Hepatic stellate cell (primary cell): ENCODE results near the gene ZBTB49.
"Not testable (repeated sequence)": the region's sequence is repeated elsewhere in the genome, so short reads cannot be mapped to it uniquely, and the experiment has no call there.

Experiments
- DNase-seq: peaks from one replicate; pipeline ENCODE4 v3.0.0; 2011; ENCODE audit warnings: low spot score

Gene ZBTB49, protein sequence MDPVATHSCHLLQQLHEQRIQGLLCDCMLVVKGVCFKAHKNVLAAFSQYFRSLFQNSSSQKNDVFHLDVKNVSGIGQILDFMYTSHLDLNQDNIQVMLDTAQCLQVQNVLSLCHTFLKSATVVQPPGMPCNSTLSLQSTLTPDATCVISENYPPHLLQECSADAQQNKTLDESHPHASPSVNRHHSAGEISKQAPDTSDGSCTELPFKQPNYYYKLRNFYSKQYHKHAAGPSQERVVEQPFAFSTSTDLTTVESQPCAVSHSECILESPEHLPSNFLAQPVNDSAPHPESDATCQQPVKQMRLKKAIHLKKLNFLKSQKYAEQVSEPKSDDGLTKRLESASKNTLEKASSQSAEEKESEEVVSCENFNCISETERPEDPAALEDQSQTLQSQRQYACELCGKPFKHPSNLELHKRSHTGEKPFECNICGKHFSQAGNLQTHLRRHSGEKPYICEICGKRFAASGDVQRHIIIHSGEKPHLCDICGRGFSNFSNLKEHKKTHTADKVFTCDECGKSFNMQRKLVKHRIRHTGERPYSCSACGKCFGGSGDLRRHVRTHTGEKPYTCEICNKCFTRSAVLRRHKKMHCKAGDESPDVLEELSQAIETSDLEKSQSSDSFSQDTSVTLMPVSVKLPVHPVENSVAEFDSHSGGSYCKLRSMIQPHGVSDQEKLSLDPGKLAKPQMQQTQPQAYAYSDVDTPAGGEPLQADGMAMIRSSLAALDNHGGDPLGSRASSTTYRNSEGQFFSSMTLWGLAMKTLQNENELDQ

DNA sequence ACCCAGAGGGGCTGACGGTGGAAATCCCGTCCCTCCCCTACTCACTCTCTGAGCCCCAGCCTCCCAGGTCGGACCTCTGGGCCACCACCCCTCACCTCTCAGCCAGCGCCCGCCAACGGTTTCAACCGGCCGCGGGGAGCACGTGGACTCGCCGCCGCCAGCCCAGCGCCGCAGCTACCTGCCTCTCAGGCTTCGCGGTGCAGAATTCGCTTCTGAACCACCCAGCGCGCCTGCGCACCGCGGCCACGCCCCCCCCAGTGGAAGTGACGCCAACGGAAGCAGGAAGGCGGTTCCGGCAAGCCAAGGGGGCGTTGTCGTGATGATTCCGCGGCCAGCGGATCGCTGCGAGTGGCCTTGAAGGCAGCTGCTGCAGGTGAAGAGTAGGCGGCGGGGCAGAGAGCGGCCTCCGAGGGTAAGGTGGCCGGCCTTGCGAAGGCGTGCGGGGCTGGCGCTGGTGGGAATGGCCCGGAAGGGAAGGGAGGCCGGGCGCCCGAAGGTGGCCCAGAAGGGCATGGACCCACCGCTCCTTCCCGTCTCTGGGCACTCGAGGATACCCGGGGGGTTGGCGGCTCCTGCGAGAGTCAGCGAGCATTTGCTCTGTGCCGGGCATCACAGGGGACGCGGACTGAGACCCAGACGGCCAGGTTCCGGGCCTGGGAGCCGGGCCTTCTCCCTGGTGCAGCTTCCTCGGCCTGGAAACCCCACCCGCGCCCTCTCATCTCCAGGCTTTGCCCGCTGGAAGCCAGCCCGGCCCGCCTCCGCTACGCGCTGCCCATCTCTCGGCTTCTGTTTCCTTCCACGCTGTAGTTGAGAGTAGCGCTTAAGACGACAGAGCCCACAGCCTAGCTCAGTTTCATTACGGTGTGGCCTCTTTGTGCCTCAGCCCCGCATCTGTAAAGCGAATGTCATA, at the start of gene ZBTB49, which contains the start of gene LYAR:
ZBTB49 (plus strand) TSS at position 311 of the 910 bp plus-strand sequence. CDS start 9,695 bp downstream, outside the sequence.
LYAR (minus strand) TSS at position 214 of the 910 bp plus-strand sequence. CDS start 6,412 bp downstream, outside the sequence.
- peak; percentile 95 for DNase-seq

DNA sequence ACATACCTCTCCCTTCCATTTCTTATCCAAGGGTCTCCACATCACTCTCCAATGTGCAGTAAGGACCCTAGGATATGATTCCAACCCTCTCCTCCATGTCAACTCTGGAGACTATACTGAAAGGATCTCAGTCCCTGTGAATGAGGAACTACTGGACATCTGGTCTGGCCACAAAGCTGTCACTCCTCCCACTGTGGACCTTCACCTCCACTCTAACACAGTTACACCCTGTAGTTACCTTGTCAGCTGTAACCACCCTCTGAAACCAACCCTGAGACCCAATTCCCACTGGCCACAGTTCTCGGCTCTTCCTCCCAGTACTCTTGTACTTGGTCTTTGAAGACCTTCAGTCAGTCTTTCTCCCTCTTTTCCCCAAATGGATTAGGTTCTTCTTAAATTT, 44.9 kb upstream of the ZBTB49 start:
- DNase-seq = no peak

DNA sequence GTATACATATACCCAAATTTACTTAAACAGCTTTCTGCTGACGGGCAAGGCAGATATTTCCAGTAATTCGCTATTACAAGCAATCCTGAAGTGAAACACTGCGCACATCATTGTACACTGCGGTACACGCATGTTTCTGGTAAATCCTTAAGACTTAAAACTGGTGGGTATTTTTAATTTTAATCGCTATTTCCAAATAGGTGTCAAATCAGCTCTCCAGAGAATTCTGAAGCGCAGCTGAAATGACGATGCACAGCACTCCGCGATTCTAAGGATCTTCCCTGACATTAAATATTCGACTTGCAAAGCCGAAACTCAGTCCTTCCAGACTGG, 42.4 kb upstream of the ZBTB49 start:
- DNase-seq = no peak

DNA sequence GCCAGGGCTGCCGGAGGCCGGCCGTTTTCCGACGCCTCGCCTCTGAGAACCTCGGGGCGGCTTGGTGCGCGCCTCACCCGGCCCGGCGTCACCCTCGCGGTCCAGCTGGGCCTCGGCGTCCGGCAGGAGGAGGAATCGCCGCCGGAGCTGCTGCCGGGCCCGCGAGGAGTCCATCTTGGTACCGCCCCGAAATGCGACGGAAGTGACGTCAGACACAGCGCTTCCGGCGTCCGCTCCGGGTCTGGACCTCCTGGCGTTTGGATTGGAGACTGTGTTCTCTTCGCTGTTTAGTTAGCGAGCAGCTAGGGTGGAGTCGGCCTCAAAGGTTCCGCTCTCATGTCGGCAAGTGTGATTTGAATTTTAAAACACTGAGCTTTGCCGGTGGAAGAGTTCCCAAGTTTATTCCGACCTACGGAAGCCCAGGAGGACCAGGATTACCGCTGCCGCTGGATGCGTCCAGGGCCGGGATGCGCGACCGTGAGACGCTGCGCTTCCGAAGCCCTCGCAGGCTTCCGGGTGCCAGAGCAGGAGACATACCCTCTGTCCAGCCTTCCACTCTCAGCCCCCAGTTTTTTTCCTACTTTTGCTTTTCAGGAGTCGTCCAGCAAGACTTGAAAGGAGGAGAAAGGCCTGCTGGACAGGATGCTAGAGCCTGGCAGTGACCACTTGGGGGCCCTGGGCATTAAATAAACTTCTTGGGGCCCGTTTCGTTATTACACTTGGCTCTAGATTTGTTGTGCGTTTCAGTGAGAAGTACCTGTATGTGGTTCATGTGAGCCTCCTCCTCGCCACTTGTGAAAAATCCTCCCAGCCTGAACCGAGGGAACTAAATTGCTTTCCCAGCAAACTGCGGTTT, 41.8 kb upstream of the ZBTB49 start, which contains the start of gene TMEM128:
TMEM128 (minus strand) TSS at position 195 of the 856 bp plus-strand sequence; CDS start at position 174, 21 bp downstream.
- DNase-seq = peak; percentile 95

DNA sequence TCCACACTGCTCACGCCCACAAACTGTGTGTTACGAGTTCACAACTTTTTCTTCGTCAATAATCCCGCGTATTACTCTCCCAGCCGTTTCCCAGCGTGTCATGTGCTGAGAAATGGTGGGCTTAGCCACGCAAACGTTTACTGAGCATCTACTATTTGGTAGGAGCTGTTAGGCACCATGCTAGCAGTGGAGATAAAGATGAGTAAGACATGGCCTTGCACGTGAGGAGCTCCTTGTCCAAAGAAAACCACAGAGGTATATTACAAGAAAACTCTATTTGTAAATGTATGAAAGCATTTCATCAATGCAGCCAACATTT, 41.2 kb upstream of the ZBTB49 start:
- no peak for DNase-seq

DNA sequence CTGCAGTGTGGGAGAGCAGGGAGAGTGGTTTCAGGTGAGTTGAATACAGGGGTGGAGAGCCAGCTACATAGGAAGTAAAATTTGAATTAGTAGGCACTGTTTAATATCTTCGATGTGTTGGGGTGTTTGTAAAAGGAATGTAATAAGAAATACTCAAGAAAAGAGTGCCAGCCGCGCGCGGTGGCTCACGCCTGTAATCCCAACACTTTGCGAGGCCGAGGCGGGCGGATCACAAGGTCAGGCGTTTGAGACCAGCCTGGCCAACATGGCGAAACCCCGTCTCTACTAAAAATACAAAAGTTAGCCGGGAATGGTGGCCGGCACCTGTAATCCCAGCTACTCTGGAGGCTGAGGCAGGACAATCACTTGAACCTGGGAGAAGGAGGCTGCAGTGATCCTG, 40.7 kb upstream of the ZBTB49 start:
- not testable (repeated sequence) for DNase-seq

DNA sequence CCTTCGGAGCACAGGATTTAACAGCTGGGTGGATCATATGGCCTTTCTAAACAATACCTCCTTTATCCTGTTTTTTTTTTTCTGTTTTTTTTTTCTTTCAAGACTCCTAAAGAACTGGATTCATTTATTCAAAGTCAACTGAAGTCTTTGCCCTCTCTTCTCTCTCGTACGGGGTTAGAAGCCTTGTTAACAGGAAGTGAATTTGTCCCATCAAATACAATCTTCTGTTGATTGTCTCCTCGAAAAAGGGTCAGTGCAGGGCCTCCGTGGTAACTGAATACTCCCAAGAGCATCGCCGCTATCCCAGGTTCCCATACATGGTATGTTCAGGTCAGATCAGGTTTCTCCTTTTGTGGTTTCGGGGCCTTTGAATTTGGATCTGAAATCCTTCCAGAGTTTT, 40.2 kb upstream of the ZBTB49 start:
- no peak for DNase-seq

DNA sequence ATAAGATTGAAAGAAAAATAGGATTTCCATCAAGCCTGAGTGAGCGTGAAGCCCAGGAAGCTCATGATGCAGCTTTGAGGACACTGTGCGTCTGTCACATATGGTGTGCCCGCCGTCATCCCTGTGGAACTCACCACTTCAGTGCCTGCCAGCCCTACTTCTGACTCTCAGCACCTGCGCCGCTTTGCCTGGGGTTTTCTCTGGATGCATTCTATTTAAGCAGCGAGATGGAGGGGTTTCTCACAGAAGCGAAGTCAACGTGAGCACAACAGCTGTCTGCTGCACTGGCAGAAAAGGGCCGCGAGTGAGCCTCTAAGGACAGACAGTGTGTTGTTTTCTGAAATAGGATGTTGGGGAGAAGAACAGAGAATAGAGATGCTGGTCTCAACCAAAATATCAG, 35.9 kb upstream of the ZBTB49 start:
- DNase-seq = no peak

DNA sequence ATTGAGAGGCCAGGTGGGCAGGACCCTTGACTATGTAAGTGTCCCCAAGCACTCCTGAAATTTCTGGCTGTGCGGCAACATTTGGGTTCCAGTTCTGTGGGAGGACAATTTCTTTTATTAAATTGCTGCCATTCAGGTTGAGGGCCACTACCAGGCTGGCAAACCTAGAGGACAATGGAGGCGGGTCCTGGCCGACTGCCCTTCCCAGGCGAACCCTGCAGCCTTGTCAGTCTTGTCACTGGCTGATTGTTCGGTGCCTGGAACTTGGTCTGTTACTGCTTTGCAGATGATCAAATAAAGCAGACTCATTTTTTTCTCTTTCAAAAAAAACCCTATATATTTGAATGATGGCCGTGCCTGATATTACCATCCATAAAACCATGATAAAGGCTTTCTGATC, 35.4 kb upstream of the ZBTB49 start:
- DNase-seq = no peak

DNA sequence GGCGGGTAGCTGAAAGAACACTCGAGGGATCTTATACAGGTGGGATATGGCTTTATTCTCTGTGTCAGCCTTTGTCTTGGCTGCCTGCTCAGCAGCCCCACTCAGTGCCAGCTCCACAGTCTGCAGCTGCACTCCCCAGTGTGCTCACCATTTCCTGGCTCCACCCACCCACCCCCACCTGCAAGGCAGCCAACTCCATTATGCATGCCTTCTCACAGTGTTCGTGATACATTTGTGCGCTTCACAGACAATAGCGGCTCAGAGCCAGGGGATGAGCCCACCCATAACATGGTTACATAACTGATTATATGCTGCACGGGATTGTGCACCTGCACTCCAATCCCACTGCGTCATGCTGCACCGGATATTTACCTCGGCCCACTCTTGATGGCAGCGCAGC, 33.3 kb upstream of the ZBTB49 start:
- DNase-seq = no peak

DNA sequence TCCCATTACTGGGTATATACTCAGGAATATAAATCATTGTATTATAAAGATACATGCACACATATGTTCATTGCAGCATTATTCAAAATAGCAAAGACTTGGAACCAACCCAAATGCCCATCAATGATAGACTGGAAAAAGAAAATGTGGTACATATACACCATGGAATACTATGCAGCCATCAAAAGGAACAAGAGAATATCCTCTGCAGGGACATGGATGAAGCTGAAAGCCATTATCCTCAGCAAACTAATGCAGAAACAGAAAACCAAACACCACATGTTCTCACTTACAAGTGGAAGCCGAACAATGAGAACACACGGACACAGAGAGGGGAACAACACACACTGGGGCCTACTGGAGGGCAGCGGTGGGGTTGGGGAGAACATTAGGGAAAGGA, 32.3 kb upstream of the ZBTB49 start:
- DNase-seq = not testable (repeated sequence)

DNA sequence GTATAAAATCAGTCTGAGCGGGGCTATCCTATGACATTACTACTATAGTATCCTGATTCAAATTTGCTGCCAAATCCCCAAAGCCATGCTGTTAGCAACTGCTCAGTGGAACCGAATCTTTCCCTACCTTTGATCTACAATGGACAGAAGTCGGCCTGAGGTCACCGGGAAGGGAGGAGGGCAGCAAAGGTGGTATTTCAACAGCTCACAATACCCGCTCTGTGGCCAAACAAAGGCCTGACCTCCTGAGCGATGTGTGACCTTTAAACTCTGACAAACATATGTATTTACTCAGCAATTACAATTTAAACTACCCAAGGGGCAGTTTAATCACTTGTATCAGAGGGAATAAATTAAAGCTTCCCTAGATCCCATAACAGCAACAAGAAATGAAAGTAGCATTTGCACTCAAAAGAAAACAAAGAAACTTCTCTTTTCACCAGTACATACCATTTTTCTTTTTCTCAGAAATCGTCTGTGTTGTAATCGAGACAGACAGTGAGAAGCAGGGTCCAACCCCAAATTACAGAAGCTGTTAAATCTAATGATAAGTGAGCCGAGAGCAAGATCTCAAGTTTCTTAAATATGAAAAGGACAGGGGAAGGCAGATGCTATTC, 30.5 kb upstream of the ZBTB49 start:
- DNase-seq = no peak

DNA sequence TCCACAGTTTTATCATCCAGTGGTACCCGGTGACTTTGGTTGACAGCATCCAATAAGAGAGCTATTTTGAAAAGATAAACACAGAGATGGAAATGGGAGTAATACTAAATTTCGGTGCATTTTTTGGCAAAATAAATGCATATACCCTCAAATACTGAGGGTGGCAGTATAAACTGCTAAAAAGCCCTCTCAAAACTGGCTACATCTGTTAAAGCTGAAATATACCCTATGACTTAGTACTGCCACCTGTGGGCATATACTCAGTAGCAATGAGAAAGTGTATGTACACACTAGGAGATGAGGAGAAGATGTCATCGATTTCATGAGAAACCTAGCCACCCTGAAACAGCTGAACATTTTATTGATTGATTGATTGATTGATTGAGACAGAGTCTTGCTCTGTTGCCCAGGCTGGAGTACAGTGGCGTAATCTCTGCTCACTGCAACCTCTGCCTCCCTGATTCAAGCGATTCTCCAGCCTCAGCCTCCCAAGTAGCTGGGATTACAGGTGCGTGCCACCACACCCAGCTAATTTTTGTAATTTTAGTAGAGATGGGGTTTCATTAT, 29.8 kb upstream of the ZBTB49 start:
- DNase-seq = peak; percentile 79

DNA sequence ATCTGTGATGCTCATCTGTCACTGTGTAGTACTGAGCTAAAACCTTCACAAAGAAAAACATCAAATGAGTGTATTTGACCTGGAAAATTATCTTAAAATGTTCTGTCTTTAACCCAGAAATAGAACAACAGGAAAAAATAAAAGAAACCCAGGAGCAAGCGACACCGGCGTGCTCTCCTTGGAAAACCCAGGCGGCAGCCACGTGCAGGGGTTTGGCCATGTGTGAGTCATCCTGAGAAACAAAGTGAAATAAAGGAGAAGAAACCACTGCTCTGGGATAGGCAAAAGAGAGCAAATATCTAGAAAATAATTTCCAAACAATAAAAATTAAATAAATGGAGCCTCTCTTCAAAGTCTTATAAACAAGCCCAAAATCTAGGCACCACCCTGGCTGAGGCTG, 22.1 kb upstream of the ZBTB49 start:
- DNase-seq = no peak

DNA sequence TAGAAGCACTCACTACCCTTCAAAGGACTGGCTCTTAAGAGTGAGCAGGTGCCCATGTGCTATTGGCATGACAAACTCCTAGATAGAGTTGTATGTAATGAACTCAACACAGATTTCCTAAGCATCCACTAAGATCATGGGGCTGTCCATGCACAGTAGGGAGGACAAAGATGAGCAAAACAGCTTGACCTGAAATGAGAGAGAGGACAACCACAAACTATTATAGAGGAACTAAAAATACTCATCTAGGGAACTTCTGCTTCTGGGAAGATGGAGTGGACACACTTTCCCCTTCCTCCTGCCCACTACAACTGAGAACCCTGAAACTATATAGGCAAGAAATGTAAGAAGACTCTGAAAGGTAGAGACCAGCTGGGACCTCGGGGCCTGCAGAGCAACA, 21.3 kb upstream of the ZBTB49 start:
- no peak for DNase-seq

DNA sequence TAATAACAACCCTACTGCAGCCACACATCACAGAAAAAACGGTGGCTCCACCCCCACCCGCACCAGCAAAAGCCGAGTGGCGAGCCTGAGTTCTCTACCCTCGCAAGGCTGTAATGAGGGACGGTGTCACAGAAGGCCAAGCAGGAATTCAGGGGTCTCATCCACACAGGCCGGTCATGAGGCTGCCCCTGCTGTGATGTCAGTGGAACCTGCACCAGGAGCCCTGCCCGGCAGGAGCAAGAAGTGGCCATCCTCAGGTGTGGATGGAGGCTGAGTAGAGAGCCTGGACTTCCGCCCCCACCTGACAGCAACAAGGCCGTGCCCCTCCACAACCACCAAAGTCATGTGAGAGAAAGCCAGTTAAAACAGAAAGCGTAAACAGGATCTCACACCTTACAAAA, 20.7 kb upstream of the ZBTB49 start:
- DNase-seq = no peak

DNA sequence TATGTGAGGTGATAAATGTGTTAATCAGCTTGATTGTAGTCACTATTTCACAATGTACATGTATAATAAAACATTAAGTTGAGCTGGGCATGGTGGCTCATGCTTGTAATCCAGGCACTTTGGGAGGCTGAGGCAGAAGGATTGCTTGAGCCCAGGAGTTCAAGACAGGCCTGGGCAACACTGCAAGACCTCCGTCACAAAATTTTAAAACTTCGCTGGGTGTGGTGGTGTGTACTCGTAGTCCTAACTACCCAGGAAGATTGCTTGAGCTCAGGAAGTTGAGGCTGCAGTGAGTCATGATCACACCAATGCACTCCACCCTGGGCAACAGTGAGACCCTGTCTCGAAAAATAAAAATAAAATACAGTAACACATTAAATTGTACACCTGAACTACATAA, 20.2 kb upstream of the ZBTB49 start:
- no peak for DNase-seq

DNA sequence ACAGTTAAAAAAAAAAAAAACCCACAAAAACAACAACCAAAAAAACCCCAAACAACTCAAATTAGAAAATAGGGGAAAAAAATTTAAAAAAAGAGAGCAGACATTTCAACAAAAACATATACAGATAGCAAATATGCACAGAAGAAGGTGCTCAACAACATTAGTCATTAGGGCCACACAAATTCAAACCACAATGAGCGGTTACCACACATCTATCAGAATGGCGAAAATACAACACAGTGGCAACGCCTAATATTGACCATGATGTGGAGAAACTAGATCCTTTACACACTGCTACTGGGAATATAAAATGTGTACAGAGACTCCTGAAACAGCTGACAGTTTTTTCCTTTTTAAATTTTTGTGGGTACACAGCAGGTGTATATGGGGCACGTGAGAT, 19.5 kb upstream of the ZBTB49 start:
- DNase-seq = no peak

DNA sequence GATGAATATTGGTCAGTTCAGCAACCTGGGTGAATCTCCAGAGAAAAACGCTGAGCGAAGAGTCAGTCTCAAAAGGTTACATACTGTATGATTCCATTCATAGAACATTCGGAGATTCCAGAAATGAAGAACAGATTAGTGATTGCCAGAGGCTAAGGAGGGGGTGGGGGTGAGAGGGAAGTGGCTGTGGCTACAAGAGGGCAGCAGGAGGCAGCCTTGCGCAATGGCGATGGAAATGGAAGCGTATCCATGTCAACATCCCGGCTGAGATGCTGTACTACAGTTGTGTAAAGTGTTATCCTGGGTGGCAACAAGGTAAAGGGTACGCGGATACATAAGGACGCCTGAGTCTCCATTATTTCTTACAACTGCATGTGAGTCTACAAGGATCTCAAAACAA, 18.1 kb upstream of the ZBTB49 start:
- DNase-seq = no peak

DNA sequence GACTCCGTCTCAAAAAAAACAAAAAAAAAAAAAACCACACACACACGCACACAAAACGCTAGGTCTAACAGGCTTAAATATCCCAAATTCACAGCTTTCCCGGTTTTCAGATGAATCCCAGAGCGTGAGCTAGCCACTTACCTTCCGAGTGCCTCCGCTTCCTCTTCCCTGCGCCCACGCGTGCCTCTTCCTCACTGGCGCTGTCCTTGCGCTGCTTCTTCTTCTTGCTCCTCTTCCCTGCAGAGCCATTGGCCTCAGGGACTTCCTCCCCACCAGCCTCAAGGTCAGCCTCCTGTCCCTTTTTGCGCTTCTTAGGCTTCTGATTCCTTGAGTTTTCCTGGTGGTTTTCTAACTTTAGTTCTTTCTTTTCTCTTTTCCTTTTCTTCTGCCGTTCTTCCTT, 15.8 kb upstream of the ZBTB49 start:
- no peak for DNase-seq

DNA sequence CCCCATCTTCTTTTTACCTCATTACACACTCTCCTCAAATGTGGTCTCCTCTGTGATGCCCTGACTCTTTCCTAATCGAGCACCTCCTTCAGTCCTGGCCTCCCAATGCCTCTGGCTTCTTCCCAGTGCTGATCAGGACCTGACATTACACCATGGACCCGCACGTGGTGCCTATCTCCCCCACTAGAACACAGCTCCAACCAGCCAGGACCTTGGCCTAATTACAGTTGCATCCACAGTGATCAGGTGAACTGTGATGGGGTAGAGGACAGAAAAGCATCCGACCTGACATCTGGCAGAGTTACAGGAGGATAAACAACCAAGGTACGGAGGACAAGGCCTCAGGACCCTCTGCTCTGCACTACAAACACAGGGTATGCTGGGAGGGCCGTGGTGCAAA, 12.5 kb upstream of the ZBTB49 start:
- DNase-seq = no peak
